Astrocyte of the spinal cord (primary cell): Measurements from ENCODE around the gene SOHLH1.

ENCODE experiments used
- DNase-seq: peaks from one replicate; pipeline ENCODE4 v3.0.0; 2011; ENCODE audit warnings: low read depth, low spot score
- H3K4me3 ChIP-seq: 2 replicates; pipeline ENCODE4 v1.5.1; 2011; ENCODE audit warnings: low read depth, mild to moderate bottlenecking, low read length, moderate library complexity
- in situ Hi-C: cut with HindIII; loops from 2 replicates; pipeline ENCODE4 v1.10.0; 2017; ENCODE audit warnings: low sequenced_read_pairs
- TF ChIP-seq, protein P1 (sequence below): IDR thresholded peaks from 2 replicates; pipeline ENCODE4 v1.5.1; 2012; ENCODE audit warnings: low read depth, mild to moderate bottlenecking, low read length, inconsistent platforms

The SOHLH1 gene, protein sequence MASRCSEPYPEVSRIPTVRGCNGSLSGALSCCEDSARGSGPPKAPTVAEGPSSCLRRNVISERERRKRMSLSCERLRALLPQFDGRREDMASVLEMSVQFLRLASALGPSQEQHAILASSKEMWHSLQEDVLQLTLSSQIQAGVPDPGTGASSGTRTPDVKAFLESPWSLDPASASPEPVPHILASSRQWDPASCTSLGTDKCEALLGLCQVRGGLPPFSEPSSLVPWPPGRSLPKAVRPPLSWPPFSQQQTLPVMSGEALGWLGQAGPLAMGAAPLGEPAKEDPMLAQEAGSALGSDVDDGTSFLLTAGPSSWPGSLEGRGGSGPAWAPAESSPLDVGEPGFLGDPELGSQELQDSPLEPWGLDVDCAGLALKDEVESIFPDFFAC

DNA sequence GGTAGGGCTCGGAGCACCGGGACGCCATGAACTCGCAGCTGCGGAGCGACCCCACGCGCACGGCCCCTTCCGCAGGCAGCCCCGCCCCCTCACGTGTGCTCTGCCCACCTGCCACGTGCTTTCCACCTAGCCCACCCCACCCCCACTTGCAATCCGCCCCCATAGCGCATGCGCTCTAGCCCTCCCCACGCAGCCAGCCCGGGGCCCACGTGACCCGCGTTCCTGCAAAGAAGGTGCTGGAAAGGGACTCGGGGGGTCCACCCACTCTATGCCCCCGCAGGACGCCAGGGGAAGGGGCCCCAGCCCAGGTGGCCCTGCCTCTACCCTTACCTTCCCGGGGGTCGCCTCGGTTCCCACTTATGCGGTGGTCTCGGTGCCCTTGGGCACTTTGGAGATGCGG, at the start of gene SOHLH1:
Gene SOHLH1, minus strand, starts transcription at position 42 of the 400 bp plus-strand sequence. Its CDS starts 14 bp downstream, at position 28.
- in situ Hi-C loops: no loop called here

DNA sequence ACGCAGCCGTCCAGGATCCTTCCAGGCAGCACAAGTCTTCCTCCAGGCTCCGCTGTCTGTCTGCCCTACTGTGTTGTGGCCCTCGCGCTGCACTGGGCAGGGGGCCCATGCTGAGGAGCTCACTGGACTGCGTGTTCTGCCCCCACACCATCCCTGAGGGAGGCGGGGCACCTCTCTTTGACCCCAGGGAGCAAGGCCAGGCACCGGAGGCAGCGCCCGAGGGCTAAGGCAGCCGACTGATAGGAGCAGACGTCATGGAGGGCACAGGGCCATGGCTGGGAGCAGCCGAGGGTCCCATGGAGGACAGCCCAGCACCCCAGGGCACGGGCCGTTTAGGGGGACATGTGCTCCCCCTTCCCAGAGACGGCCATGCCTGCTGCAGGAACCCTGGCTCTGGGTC, 49.4 kb upstream of the SOHLH1 start:
- DNase-seq: no peak
- in situ Hi-C loops: no loop called here
- no peak overlapping the region for H3K4me3 ChIP-seq
- TF ChIP-seq, protein P1, sequence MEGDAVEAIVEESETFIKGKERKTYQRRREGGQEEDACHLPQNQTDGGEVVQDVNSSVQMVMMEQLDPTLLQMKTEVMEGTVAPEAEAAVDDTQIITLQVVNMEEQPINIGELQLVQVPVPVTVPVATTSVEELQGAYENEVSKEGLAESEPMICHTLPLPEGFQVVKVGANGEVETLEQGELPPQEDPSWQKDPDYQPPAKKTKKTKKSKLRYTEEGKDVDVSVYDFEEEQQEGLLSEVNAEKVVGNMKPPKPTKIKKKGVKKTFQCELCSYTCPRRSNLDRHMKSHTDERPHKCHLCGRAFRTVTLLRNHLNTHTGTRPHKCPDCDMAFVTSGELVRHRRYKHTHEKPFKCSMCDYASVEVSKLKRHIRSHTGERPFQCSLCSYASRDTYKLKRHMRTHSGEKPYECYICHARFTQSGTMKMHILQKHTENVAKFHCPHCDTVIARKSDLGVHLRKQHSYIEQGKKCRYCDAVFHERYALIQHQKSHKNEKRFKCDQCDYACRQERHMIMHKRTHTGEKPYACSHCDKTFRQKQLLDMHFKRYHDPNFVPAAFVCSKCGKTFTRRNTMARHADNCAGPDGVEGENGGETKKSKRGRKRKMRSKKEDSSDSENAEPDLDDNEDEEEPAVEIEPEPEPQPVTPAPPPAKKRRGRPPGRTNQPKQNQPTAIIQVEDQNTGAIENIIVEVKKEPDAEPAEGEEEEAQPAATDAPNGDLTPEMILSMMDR: no peak

More for the DNA sequence above, at the start of gene SOHLH1:
- H3K4me3 ChIP-seq: no peak within 1 kb of the TSS
- TF ChIP-seq, protein P1: no peak
- DNase-seq: no peak

DNA sequence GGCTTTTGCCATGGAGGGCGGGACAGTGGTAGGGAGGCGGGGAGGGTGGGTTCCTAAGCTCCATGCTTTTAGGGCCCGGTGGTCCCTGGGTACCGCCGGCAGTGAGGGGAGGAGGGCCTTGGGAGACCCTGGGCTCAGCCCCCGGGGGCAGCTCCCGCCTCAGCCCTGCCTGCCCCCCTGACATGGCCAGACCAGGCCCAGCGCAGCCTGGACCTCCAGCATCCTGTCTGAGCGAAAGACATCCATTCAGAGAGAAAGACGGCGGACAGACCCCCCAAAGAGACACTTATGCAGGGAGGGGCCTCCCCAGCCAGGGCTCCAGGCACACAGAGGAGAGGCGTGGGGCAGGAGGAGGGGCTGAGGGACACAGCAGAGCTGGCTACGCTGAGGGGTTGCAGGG, 48.0 kb upstream of the SOHLH1 start:
- no peak for DNase-seq
- TF ChIP-seq, protein P1: no peak
- in situ Hi-C loops: no loop called here
- H3K4me3 ChIP-seq: no peak overlapping the region

DNA sequence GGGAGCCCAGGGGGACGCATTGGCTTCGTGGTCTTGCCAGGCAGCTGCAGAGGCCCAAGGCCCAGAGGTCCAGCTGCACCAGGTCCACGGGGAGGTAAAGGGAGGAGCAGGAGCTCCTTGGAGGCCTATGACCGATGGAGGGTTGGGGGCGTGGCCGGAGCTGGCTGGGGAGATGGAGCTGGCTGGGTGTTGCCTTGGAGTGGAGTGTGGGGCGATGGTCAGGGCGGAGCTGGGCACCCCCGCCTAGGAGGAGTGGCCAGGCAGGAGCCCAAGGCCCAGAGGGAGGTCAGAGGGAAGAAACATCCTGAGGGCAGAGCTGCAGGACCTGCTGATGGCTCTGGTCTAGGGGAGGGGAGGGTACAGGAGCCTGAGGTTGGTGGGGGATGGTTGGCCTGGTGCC, 47.3 kb upstream of the SOHLH1 start:
- no peak overlapping the region for H3K4me3 ChIP-seq
- in situ Hi-C loops: no loop called here
- no peak for DNase-seq
- TF ChIP-seq, protein P1: no peak

DNA sequence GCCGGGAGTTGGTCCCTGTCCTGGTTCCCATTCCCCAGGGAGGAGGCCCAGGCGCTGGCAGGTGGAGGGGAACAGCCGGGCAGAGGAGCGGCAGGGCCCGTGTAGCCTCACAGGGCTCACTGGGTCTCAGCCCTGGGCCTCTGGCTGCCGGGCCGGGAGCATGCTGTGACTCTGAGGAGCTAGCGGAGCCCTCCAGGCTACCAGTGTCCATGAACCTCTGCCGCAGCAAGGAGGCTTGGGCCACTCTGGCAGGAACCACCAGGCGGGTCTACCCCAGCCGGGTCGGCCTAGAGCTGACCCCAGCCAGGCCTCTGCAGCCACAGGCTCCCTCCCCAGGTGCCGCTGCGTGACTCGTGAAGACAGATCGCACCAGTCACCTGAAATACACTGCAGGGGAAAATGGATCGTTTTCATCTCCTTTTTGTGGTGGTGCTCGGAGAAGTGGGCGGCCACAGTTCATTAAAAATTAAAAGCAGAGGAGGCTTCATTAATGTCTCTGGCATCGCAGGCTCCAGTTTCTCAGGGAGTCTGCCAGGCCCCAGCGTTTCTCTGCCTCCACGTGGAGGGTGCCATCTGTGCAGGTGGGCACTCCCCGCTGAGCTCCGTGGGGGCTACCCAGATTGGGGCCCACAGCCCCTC, 46.5 kb upstream of the SOHLH1 start:
- TF ChIP-seq, protein P1: no peak
- H3K4me3 ChIP-seq: no peak overlapping the region

DNA sequence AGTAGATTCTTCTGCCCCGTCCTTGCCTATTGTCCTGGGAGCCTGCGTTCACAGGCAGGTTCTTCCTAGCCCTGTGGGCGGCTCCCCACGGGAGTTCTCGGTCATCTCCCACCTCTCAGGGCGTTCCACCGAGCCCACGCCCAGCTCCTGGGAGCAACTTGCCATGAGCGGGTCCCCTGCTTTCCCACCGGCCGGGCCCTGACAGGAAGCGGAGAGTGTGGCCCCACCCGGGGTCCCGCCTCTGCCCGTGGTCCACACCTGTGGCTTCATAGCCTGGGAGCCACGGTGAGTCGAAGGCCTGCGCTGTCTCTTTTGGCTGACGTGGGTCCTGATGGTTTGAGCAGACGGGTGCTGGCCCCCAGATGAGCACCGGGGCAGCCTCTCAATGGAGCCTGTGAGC, 45.9 kb upstream of the SOHLH1 start:
- TF ChIP-seq, protein P1: no peak
- H3K4me3 ChIP-seq: no peak overlapping the region
- in situ Hi-C loops: no loop called here
- DNase-seq: no peak

More for the DNA sequence above, 46.5 kb upstream of the SOHLH1 start:
- no peak for DNase-seq
- in situ Hi-C loops: no loop called here
